ENCODE data around the gene PUM2.
A peak's percentile ranks its signal among the peaks of the same experiment; 100 is the strongest.

PUM2 gene, protein sequence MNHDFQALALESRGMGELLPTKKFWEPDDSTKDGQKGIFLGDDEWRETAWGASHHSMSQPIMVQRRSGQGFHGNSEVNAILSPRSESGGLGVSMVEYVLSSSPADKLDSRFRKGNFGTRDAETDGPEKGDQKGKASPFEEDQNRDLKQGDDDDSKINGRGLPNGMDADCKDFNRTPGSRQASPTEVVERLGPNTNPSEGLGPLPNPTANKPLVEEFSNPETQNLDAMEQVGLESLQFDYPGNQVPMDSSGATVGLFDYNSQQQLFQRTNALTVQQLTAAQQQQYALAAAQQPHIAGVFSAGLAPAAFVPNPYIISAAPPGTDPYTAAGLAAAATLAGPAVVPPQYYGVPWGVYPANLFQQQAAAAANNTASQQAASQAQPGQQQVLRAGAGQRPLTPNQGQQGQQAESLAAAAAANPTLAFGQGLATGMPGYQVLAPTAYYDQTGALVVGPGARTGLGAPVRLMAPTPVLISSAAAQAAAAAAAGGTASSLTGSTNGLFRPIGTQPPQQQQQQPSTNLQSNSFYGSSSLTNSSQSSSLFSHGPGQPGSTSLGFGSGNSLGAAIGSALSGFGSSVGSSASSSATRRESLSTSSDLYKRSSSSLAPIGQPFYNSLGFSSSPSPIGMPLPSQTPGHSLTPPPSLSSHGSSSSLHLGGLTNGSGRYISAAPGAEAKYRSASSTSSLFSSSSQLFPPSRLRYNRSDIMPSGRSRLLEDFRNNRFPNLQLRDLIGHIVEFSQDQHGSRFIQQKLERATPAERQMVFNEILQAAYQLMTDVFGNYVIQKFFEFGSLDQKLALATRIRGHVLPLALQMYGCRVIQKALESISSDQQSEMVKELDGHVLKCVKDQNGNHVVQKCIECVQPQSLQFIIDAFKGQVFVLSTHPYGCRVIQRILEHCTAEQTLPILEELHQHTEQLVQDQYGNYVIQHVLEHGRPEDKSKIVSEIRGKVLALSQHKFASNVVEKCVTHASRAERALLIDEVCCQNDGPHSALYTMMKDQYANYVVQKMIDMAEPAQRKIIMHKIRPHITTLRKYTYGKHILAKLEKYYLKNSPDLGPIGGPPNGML

DNA sequence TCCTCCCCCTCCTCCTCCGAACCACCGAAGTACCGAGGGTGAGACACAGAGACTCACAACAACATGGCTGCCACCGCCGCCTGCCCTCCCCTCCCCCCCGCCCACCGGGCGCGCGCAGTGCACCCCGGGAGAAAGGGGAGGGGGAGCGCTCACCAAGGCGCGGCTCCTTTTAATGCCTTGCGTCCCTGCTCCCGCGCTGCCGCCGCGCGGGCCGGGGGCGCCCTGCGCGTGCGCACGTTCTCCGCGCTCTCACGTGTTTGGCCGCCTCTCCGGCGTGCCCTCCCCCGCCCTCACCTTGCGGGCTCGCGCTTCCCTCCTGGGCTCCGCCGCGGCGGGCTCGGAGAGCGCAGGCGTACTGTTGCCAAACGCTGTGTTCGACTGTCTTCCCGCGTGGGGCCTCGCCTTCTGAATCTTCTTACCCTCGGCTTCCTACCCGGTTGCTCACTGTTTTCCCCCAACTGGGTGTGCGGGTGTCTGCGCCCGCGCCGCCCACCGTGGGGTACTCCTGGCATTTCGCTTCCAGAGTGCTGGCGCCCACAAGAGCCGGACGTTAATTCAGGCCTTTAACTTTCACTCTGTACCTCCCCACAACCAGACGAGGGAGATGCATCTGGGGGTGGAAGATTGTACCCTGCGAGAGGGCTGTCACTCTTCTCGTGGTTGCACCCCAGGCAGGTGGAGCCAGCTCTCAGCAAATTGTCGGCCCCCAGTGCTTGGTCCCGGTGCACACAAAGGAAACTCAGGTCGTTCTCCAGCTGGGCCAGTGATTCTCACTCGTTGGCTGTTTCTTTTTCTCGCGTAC lies at the start of gene PUM2:
TSS of gene PUM2 (minus strand) at position 92 of the 802 bp plus-strand sequence. CDS start 23,484 bp downstream, outside the sequence.
- Histone ChIP-seq H3K36me3 (ENCODE audit: control insufficient read depth, insufficient read depth, low read length) (no peaks in the 10 kb centered on the region), H3K9ac (ENCODE audit: low read depth, low read length) (peak within 1 kb of the TSS; percentile 94), H3K4me3 (ENCODE audit: low read depth, low read length) (peak within 1 kb of the TSS; percentile 85), H3K4me1 (ENCODE audit: control insufficient read depth, insufficient read depth, low read length) (peaks cover 13% of the 10 kb centered on the region), H3K27me3 (ENCODE audit: control insufficient read depth, insufficient read depth, low read length) (peaks cover 6% of the 10 kb centered on the region), H3K9me3 (ENCODE audit: control insufficient read depth, insufficient read depth, low read length) (no peaks in the 10 kb centered on the region)

DNA sequence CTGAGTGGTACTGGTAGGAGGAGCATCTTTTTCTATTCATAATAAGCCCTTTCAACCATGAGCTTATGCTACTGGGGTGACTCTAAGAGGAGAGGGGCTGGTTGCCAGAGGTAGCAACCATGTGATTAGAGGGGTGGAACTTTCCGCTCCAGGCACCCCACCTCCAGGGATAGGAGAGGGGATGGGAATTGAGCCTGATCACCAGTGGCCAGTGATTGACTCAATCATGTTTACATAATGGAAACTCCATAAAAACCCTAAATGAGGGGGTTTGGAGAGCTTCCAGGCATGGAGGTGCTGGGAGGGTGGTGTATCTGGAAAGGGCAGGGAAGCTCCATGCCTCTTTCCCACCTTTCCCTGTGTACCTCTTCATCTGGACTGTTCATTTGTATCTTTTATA lies 49.7 kb upstream of the PUM2 start:
- Histone ChIP-seq H3K36me3 (ENCODE audit: control insufficient read depth, insufficient read depth, low read length) (no peaks in the 10 kb centered on the region), H3K27me3 (ENCODE audit: control insufficient read depth, insufficient read depth, low read length) (no peaks in the 10 kb centered on the region), H3K9me3 (ENCODE audit: control insufficient read depth, insufficient read depth, low read length) (no peaks in the 10 kb centered on the region), H3K4me3 (ENCODE audit: low read depth, low read length) (no peak overlapping the region), H3K4me1 (ENCODE audit: control insufficient read depth, insufficient read depth, low read length) (no peaks in the 10 kb centered on the region), H3K9ac (ENCODE audit: low read depth, low read length) (no peak overlapping the region)

DNA sequence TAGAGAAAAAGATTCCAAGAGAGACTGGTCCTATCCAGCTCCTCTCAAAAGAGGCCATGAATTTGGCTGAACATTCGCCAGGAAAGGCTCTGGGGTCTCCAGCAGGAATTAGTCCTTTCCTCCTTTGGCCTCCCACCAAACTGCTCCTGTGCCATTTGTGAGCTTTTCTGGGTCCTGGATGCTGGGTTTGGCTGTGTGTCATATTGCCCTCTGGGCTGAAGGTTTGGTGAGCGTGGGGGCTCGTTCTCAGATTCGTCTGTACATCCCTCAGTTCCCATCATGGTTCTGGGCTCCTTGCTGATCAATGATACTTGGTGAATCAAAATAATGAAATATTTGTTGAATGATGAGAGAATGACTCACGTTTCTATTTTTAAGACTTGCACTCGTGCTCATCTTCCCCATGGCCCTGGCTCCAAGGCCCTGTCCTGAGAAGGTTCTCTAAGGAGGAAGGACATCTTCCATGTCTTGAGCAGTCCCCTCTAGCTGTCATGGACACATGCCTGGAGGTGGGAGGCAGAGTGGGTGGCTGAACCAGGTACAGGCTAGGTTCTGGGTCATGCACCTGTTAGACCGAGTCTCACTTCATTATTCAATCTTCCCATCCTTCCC lies 48.4 kb upstream of the PUM2 start:
- Histone ChIP-seq H3K9ac (ENCODE audit: low read depth, low read length) (no peak overlapping the region), H3K4me3 (ENCODE audit: low read depth, low read length) (no peak overlapping the region), H3K27me3 (ENCODE audit: control insufficient read depth, insufficient read depth, low read length) (no peaks in the 10 kb centered on the region), H3K4me1 (ENCODE audit: control insufficient read depth, insufficient read depth, low read length) (no peaks in the 10 kb centered on the region), H3K36me3 (ENCODE audit: control insufficient read depth, insufficient read depth, low read length) (no peaks in the 10 kb centered on the region), H3K9me3 (ENCODE audit: control insufficient read depth, insufficient read depth, low read length) (no peaks in the 10 kb centered on the region)

DNA sequence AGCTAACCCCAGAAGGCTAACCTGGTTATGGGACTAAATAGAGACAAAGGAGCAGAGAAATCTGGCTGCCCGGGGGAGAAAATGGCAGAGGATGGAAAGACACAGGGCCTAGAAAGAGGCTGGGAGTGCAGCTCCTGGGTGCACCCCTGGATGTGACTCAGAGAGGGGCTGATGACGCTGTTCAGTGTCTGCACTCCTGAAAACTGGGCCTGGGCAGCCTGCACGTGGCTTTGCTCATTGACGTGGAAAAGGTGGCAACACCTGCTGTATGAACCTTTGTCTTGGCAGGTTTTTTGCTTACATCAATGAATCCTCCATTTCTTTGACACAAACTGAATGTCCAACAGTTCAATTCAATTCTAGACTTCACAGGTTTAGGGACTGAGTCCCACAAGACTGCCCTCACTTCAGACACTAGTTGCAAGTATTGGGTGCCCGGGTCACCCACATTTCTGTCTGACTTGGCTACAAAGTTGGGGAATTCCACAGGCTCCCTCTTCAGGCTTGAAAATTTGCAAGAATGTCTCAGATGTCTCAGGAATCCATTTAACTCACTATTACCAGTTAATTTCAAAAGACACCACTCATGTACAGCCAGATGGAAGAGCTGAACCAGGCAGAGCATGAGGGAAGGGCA lies 47.3 kb upstream of the PUM2 start:
- Histone ChIP-seq H3K4me1 (ENCODE audit: control insufficient read depth, insufficient read depth, low read length) (no peaks in the 10 kb centered on the region), H3K36me3 (ENCODE audit: control insufficient read depth, insufficient read depth, low read length) (no peaks in the 10 kb centered on the region), H3K27me3 (ENCODE audit: control insufficient read depth, insufficient read depth, low read length) (no peaks in the 10 kb centered on the region), H3K9me3 (ENCODE audit: control insufficient read depth, insufficient read depth, low read length) (no peaks in the 10 kb centered on the region), H3K9ac (ENCODE audit: low read depth, low read length) (no peak overlapping the region), H3K4me3 (ENCODE audit: low read depth, low read length) (no peak overlapping the region)

DNA sequence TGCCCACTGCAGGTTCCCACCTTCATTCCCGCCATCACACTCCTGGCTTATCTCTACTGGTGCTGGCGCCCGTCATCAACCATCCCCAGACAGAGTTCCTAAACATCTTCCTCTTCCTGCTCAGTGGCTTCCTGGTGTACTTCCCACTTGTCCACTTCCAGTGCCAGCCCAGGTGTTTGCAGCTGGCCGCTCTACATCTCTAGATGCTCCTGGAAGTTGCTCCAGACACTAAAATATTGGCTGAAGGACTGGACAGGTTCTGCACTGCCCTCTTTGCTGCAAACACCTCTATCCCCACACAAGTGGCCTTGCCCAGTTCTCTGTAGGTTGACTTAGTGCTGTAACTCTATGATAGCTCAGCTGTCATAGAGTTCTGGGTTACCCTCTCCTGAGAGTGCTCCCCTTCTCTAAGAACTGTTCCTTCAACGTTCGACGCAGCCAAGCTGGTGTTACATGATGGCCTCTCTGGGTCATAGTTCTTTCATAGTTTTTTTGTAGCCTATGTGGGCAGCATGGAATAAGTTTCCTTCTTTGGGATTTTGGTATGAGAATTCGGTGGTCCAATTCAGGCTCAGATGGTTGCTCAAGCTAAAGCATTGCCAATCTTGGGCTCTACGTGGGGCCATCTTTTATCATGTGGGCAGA lies 45.8 kb upstream of the PUM2 start:
- Histone ChIP-seq H3K9me3 (ENCODE audit: control insufficient read depth, insufficient read depth, low read length) (no peaks in the 10 kb centered on the region), H3K27me3 (ENCODE audit: control insufficient read depth, insufficient read depth, low read length) (no peaks in the 10 kb centered on the region), H3K4me1 (ENCODE audit: control insufficient read depth, insufficient read depth, low read length) (no peaks in the 10 kb centered on the region), H3K36me3 (ENCODE audit: control insufficient read depth, insufficient read depth, low read length) (no peaks in the 10 kb centered on the region), H3K9ac (ENCODE audit: low read depth, low read length) (no peak overlapping the region), H3K4me3 (ENCODE audit: low read depth, low read length) (no peak overlapping the region)

DNA sequence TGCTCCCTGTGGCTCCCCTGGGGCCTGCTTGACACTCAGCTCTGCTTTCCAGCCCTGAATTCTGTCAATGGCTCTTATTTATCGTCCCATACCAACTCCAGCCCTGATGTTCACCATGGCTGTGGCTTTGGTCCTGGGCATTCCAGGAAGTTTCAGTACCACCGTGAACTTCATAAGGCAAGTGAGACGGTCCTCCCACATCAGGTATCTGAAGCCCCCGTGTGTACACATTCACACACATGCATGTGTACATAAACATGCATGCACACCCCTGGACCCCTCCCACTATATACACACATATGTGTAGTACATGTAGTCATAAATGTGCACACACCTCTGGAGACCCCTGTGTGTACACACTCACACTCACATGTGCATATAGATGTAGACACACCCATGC lies 43.3 kb upstream of the PUM2 start:
- Histone ChIP-seq H3K4me3 (ENCODE audit: low read depth, low read length) (no peak overlapping the region), H3K9ac (ENCODE audit: low read depth, low read length) (no peak overlapping the region), H3K4me1 (ENCODE audit: control insufficient read depth, insufficient read depth, low read length) (no peaks in the 10 kb centered on the region), H3K36me3 (ENCODE audit: control insufficient read depth, insufficient read depth, low read length) (no peaks in the 10 kb centered on the region), H3K9me3 (ENCODE audit: control insufficient read depth, insufficient read depth, low read length) (no peaks in the 10 kb centered on the region), H3K27me3 (ENCODE audit: control insufficient read depth, insufficient read depth, low read length) (no peaks in the 10 kb centered on the region)

DNA sequence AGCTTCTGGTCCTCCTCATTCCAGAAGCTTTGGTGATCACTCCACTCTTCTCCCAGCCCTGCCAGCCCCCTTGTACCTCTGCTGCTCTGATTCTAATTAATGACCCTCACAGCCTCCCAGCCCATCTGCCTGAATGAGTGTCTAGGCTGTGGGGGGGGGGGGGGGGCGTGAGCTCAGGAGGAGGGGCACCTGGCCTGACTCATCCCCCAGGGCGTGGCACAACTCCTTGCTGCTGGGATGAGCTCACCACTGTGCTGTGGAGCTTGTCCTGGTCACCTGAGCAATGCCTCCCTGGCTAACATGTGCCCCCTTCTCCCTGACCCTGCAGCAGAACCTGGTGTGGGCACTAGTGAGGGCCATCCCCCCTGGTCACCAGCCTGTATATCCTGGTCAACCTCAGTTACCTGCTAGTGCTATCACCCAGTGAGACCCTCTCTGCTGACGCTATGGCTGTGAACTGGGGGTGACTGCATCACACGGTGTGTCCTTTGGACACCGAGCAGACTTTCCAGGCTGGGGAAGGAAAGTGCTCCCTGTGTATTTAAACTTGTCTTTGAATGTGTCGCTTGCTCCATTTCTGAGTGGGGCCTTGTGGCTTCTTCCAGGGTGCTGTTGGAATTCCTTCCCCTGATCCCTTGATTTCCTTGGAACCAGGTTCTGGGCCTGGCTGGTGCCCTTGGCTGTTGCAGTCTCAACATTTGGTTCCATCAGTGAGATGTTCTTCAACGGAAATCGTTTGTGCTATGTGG lies 41.5 kb upstream of the PUM2 start:
- H3K9ac ChIP-seq (ENCODE audit: low read depth, low read length) = no peak overlapping the region
- no peaks in the 10 kb centered on the region for H3K27me3 ChIP-seq (ENCODE audit: control insufficient read depth, insufficient read depth, low read length)
- no peaks in the 10 kb centered on the region for H3K4me1 ChIP-seq (ENCODE audit: control insufficient read depth, insufficient read depth, low read length)
- no peaks in the 10 kb centered on the region for H3K36me3 ChIP-seq (ENCODE audit: control insufficient read depth, insufficient read depth, low read length)
- H3K4me3 ChIP-seq (ENCODE audit: low read depth, low read length) = no peak overlapping the region
- no peaks in the 10 kb centered on the region for H3K9me3 ChIP-seq (ENCODE audit: control insufficient read depth, insufficient read depth, low read length)

DNA sequence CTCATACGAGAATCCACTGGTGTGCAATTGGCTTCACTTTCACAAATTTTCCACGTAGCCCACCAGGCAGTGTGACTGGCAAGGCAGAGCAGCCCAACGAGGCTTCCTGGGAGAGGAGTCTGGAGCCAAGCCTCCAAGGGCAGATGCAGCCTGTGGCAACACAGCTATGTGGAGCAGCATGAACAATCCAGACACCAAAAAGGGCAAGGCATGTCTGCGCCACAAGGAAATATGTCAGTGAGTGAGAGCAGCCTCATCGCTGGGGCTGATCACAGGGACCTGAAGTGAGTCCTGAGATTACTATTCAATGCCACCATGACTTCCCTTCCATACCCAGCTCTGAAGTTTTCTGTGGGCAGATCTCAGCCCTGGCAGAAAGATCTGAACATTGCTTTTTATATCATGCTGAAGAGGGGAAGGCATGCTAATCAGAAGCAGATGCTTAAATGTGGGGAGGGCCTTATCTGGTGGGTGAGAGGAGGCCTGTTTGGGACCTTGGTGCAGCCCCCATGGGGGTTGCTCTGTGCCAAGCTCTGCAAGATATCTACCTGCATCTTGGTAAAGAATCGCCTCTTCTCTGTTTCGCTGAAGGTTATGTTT lies 40.0 kb upstream of the PUM2 start:
- Histone ChIP-seq H3K4me1 (ENCODE audit: control insufficient read depth, insufficient read depth, low read length) (no peaks in the 10 kb centered on the region), H3K27me3 (ENCODE audit: control insufficient read depth, insufficient read depth, low read length) (no peaks in the 10 kb centered on the region), H3K9me3 (ENCODE audit: control insufficient read depth, insufficient read depth, low read length) (no peaks in the 10 kb centered on the region), H3K36me3 (ENCODE audit: control insufficient read depth, insufficient read depth, low read length) (no peaks in the 10 kb centered on the region), H3K9ac (ENCODE audit: low read depth, low read length) (no peak overlapping the region), H3K4me3 (ENCODE audit: low read depth, low read length) (no peak overlapping the region)

DNA sequence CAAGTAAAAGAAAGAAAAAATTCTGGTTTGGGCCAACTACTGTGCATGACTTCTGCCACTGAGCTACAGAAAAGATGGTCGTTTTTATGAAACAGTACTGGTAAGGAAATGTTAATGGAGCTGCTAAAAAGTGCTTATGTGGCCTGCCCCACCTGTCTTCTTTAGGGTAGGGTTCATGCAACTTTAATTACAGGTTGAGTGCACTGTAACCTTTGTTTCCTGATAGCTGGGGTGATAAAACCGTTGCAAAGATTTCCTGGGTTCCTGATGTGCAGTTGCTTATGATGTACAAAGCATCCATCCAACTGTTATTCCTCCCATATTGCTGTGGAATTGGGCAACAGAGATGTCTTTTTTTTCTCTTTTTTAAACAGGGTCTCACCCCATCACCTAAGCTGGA lies 34.3 kb upstream of the PUM2 start:
- H3K9me3 ChIP-seq (ENCODE audit: control insufficient read depth, insufficient read depth, low read length) = no peaks in the 10 kb centered on the region
- H3K9ac ChIP-seq (ENCODE audit: low read depth, low read length) = no peak overlapping the region
- no peak overlapping the region for H3K4me3 ChIP-seq (ENCODE audit: low read depth, low read length)
- no peaks in the 10 kb centered on the region for H3K27me3 ChIP-seq (ENCODE audit: control insufficient read depth, insufficient read depth, low read length)
- no peaks in the 10 kb centered on the region for H3K4me1 ChIP-seq (ENCODE audit: control insufficient read depth, insufficient read depth, low read length)
- no peaks in the 10 kb centered on the region for H3K36me3 ChIP-seq (ENCODE audit: control insufficient read depth, insufficient read depth, low read length)

All from iPS-15b (cell line).